ENCODE measurements around the gene GAA. TPM values are rescaled to one million over a fixed set of nuclear protein-coding genes. Genes with fewer than 3 reads are reported as not detected.

GAA gene
- total RNA-seq, 2 experiments from 2014 or later, result 43.2 to 51.6 TPM

- Histone ChIP-seq H3K4me2 (ENCODE audit: low read length) (no peak overlapping the region), H3K9me3 (ENCODE audit: low read length) (no peaks in the 10 kb centered on the region), H4K20me1 (ENCODE audit: insufficient read depth, low read length) (no peaks in the 10 kb centered on the region), H3K4me1 (ENCODE audit: insufficient read depth, low read length, poor library complexity, severe bottlenecking) (no peaks in the 10 kb centered on the region), H3K4me3 (ENCODE audit: low read depth, low read length, poor library complexity, severe bottlenecking) (no peak overlapping the region), H3K9me2 (ENCODE audit: insufficient read depth, low read length) (no peaks in the 10 kb centered on the region), H3K27ac (ENCODE audit: low read depth, low read length, poor library complexity, severe bottlenecking) (no peak overlapping the region), H3K36me3 (ENCODE audit: insufficient read depth, low read length) (no peaks in the 10 kb centered on the region), H2AFZ (ENCODE audit: low read length) (no peak overlapping the region), H3K79me2 (ENCODE audit: insufficient read depth, low read depth, low read length) (no peaks in the 10 kb centered on the region)
- ChIA-PET POLR2A (no interaction called here), CTCF (ENCODE audit: unreplicated experiment) (interaction anchor here (1.1 kb wide), 1 partner anchor 12 kb away, joined by 3 read pairs; no protein-coding TSS in a partner anchor)
- no peak for TF ChIP-seq EZH2phosphoT487 (IDR thresholded peaks at IDR 0.05; ENCODE audit: borderline replicate concordance, low read depth, low read length)
- TF ChIP-seq CTCF (conservative IDR thresholded peaks at IDR 0.05; ENCODE audit: low read length), result no peak
- intact Hi-C loops (cut with micrococcal nuclease; ENCODE audit: unreplicated experiment), result no loop called here
- no TSS peak for BruUV-seq (replicated peaks)
- DNase-seq (ENCODE audit: low spot score), result no peak
Observed at GRCh38 chr17:80068301-80069222, 32.8 kb upstream of the GAA start.

GRCh38 chr17:80070375-80071115, 30.8 kb upstream of the GAA start:
- Histone ChIP-seq H4K20me1 (ENCODE audit: insufficient read depth, low read length) (no peaks in the 10 kb centered on the region), H3K79me2 (ENCODE audit: insufficient read depth, low read depth, low read length) (no peaks in the 10 kb centered on the region), H3K4me3 (ENCODE audit: low read depth, low read length, poor library complexity, severe bottlenecking) (no peak overlapping the region), H2AFZ (ENCODE audit: low read length) (no peak overlapping the region), H3K36me3 (ENCODE audit: insufficient read depth, low read length) (no peaks in the 10 kb centered on the region), H3K9me2 (ENCODE audit: insufficient read depth, low read length) (no peaks in the 10 kb centered on the region), H3K27ac (ENCODE audit: low read depth, low read length, poor library complexity, severe bottlenecking) (no peak overlapping the region), H3K4me1 (ENCODE audit: insufficient read depth, low read length, poor library complexity, severe bottlenecking) (no peaks in the 10 kb centered on the region), H3K9me3 (ENCODE audit: low read length) (no peaks in the 10 kb centered on the region), H3K4me2 (ENCODE audit: low read length) (no peak overlapping the region)
- intact Hi-C loops (cut with micrococcal nuclease; ENCODE audit: unreplicated experiment), result no loop called here
- no peak for DNase-seq (ENCODE audit: low spot score)
- BruUV-seq (replicated peaks), result no TSS peak
- ChIA-PET CTCF (ENCODE audit: unreplicated experiment) (no interaction called here), POLR2A (no interaction called here)
- TF ChIP-seq CTCF (conservative IDR thresholded peaks at IDR 0.05; ENCODE audit: low read length) (no peak), EZH2phosphoT487 (IDR thresholded peaks at IDR 0.05; ENCODE audit: borderline replicate concordance, low read depth, low read length) (no peak)
